ENCODE measurements around the gene GMEB2. TPM values are rescaled to one million over a fixed set of nuclear protein-coding genes. Genes with fewer than 3 reads are reported as not detected.

Gene GMEB2
- total RNA-seq, 6 experiments from 2014 or later = 3.2 to 7.0 (median 5.1) TPM

- Histone ChIP-seq H3K9me3 (no peaks in the 10 kb centered on the region), H3K27me3 (no peaks in the 10 kb centered on the region), H3K36me3 (peaks cover 0 to 9% (median under 1%) of the 10 kb centered on the region in 4 donors), H3K4me1 (no peaks in the 10 kb centered on the region), H3K27ac (no peak overlapping the region), H3K4me3 (no peak overlapping the region)
- intact Hi-C loops (cut with DNase I) = no loop called here
- DNase-seq (no peak), ATAC-seq (no peak)
- WGBS (ENCODE audit: insufficient coverage, low coverage, low lambda C conversion rate, missing lambda C conversion rate) = 98% methylated on average over 9 of the region's 11 CpGs
- no peak for TF ChIP-seq POLR2A (IDR thresholded peaks at IDR 0.05)
- TF ChIP-seq, protein P1, sequence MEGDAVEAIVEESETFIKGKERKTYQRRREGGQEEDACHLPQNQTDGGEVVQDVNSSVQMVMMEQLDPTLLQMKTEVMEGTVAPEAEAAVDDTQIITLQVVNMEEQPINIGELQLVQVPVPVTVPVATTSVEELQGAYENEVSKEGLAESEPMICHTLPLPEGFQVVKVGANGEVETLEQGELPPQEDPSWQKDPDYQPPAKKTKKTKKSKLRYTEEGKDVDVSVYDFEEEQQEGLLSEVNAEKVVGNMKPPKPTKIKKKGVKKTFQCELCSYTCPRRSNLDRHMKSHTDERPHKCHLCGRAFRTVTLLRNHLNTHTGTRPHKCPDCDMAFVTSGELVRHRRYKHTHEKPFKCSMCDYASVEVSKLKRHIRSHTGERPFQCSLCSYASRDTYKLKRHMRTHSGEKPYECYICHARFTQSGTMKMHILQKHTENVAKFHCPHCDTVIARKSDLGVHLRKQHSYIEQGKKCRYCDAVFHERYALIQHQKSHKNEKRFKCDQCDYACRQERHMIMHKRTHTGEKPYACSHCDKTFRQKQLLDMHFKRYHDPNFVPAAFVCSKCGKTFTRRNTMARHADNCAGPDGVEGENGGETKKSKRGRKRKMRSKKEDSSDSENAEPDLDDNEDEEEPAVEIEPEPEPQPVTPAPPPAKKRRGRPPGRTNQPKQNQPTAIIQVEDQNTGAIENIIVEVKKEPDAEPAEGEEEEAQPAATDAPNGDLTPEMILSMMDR (IDR thresholded peaks at IDR 0.05) = no peak
Measured at GRCh38 chr20:63668351-63668750, 41.5 kb upstream of the GMEB2 start.

DNA sequence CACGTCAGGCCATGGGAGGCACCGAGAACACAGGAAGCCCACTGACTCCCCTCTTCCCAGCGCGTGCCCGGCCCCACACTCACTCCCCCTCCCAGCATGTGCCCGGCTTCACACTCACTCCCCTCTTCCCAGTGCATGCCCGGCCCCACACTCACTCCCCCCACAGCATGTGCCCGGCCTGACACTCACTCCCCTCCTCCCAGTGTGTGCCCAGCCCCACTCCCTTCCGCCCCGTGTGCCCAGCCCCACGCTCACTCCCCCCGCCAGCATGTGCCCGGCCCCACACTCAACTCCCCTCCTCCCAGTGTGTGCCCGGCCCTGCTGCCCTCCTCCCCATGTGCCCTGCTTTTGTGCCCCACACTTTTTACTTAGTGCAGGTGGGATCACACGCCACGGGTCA, 41.0 kb upstream of the GMEB2 start:
- TF ChIP-seq POLR2A (IDR thresholded peaks at IDR 0.05) = no peak
- TF ChIP-seq, protein P1 (IDR thresholded peaks at IDR 0.05) = no peak
- H3K36me3 ChIP-seq = peaks cover 0 to 9% (median under 1%) of the 10 kb centered on the region in 4 donors
- DNase-seq (no peak), ATAC-seq (peak in 1 of 4 donors; percentile 6)
- intact Hi-C loops (cut with DNase I) = no loop called here
- no peaks in the 10 kb centered on the region for H3K9me3 ChIP-seq
- 96% methylated on average over 13 of the region's 16 CpGs for WGBS (ENCODE audit: insufficient coverage, low coverage, low lambda C conversion rate, missing lambda C conversion rate)
- no peak overlapping the region for H3K27ac ChIP-seq
- no peaks in the 10 kb centered on the region for H3K4me1 ChIP-seq
- no peaks in the 10 kb centered on the region for H3K27me3 ChIP-seq
- H3K4me3 ChIP-seq = no peak overlapping the region

- ATAC-seq (no peak), DNase-seq (no peak)
- Histone ChIP-seq H3K4me1 (no peaks in the 10 kb centered on the region), H3K36me3 (peaks cover 0 to 20% (median 4%) of the 10 kb centered on the region in 4 donors), H3K9me3 (no peaks in the 10 kb centered on the region), H3K4me3 (no peak overlapping the region), H3K27me3 (no peaks in the 10 kb centered on the region), H3K27ac (no peak overlapping the region)
- intact Hi-C loops (cut with DNase I) = no loop called here
- WGBS (ENCODE audit: insufficient coverage, low coverage, low lambda C conversion rate, missing lambda C conversion rate) = 100% methylated on average over 1 of the region's 14 CpGs
- TF ChIP-seq, protein P1 (IDR thresholded peaks at IDR 0.05) = no peak
- TF ChIP-seq POLR2A (IDR thresholded peaks at IDR 0.05) = no peak
Measured at GRCh38 chr20:63665708-63666107, 38.8 kb upstream of the GMEB2 start.

DNA sequence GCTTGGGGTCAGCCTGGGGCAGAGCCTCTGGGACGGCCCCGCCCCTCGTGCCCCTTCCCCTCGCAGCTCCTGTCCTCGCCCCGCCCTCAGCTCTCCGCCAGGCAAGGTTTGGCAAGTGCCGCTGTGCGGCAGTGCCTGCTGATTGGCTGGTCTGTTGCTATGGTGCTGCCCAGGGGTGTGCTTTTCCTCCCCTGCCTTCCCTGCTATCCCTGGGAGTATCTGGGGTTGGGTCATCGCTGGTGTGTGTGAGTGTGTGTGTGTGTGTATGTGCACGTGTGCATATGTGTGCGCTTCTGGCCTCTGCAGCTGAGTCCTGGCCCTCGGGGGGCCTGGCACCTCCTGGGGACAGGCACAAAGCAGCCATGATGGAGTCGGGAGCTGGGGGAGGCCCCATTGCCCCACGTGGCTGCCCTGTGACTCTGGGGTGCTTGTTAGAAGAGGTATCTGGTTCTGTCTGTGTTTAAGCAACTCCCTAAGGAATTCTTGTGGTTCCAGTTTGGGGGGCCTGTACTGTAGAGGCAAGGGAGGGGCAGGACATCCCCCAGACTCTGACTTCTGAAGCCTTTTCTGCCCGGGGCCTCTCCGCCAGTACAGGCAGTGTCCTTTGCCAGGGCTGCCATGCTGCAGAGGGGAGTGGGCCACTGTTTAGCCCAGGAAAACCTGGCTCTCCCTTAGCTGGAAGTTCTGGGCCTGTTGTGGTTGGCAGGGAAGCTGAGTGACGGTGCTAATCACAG, 38.1 kb upstream of the GMEB2 start:
- Histone ChIP-seq H3K36me3 (peaks cover 0 to 20% (median 4%) of the 10 kb centered on the region in 4 donors), H3K27ac (no peak overlapping the region), H3K4me1 (no peaks in the 10 kb centered on the region), H3K4me3 (no peak overlapping the region), H3K27me3 (no peaks in the 10 kb centered on the region), H3K9me3 (no peaks in the 10 kb centered on the region)
- 43% methylated on average over 1 of the region's 18 CpGs for WGBS (ENCODE audit: insufficient coverage, low coverage, low lambda C conversion rate, missing lambda C conversion rate)
- ATAC-seq = peak in 1 of 4 donors; percentile 16
- TF ChIP-seq POLR2A (IDR thresholded peaks at IDR 0.05) = no peak
- TF ChIP-seq, protein P1 (IDR thresholded peaks at IDR 0.05) = no peak
- intact Hi-C loops (cut with DNase I) = no loop called here
- no peak for DNase-seq

Data from right lobe of liver (tissue), 6 donors.